ENCODE measurements around the gene CLCNKB.
A peak's percentile ranks its signal among the peaks of the same experiment; 100 is the strongest.

The CLCNKB gene

DNA sequence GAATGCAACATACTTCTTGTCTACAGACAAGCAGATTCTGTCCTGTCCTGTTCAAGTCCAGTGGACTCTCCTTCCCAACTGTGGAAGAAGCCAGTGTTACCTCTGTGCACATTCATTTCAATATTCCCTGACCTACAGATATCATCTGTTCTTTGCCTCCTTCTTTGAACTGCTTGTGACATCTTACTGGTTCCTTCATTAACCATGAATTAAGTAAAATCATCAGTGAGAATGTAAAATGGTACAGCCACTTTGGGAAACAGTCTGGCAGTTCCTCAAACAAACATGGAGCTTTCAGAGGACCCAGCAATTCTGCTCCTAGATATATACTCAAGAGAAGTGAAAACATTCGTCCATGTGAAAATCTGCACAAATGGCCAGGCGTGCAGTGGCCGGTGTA lies 32.7 kb upstream of the CLCNKB start:
- no peak overlapping the region for H3K4me3 ChIP-seq (replicated peaks; ENCODE audit: low read depth, low read length)
- TF ChIP-seq CTCF (IDR thresholded peaks at IDR 0.05; ENCODE audit: low read length, missing control alignments) = no peak
- no peak for DNase-seq (ENCODE audit: low read depth)

GRCh38 chr1:16011936-16012589 lies 31.5 kb upstream of the CLCNKB start:
- no peak for TF ChIP-seq CTCF (IDR thresholded peaks at IDR 0.05; ENCODE audit: low read length, missing control alignments)
- DNase-seq (ENCODE audit: low read depth) = no peak
- no peak overlapping the region for H3K4me3 ChIP-seq (replicated peaks; ENCODE audit: low read depth, low read length)

DNA sequence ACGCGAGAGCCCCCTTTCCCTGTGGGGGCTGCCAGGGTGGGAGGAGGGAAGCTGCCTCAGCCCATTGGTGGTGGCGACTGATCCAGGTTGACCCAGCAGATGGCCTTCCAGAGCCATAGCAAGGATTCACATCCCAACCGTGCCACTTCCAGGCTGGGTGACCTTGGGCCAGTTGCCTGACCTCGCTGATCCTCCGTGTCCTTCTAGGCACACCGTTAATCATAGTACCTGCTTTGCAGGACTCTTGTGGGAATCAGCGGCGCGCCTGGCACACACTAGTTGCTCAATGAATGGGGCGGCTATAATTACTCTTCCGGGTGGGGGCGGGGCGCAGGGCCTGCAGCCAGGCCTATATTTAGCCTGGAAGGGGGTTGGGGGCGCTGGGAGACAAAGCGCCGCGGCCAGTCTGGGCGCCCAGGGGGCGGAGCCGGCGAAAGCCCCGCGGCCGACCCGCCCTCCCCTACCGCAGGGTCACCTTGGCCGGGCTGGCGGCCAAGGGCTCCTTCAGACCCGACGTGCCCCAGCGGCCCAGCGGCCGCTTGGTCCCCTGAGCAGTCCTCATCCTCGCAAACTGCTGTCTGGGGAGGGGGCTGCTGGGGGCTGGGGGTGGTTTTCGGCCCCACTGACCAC lies 30.9 kb upstream of the CLCNKB start:
- DNase-seq (ENCODE audit: low read depth) = peak; percentile 70
- TF ChIP-seq CTCF (IDR thresholded peaks at IDR 0.05; ENCODE audit: low read length, missing control alignments) = no peak
- H3K4me3 ChIP-seq (replicated peaks; ENCODE audit: low read depth, low read length) = peak overlapping the region; percentile 31

DNA sequence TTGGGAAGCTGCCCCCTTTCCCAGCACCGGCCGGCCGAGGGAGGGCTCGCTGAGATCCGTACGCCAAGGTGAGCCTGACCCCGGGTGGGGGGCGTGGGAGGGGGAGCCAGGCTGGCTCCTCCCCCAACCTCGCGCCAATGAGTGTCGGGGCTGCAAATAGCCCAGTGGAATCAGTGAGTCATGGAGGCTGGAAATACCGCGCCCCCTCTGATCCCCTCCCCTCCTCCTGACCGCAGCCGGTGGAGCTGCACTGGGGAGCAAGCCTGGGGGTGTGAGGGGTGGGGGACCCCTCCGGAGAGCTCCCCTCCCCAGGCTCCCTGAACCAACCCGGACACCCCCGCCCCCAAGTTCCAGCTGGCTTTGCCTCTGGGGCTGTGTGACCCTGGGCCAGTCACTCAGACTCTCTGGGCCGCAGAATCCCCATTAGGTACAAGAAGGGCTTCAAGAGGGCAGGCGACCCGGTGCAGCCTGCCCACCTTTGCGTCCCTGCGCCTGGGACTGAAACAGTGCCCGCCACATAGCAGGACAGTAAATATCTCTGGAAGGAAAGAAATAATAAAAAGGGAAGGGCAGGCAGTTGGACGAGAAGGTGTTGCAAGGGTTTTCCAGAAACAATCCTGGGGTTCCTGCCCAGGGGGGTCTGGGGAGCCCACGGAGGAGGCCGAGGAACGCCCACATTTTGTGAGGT lies 30.2 kb upstream of the CLCNKB start:
- no peak for TF ChIP-seq CTCF (IDR thresholded peaks at IDR 0.05; ENCODE audit: low read length, missing control alignments)
- H3K4me3 ChIP-seq (replicated peaks; ENCODE audit: low read depth, low read length) = peak overlapping the region; percentile 31
- peak; percentile 65 for DNase-seq (ENCODE audit: low read depth)

- no peak for TF ChIP-seq CTCF (IDR thresholded peaks at IDR 0.05; ENCODE audit: low read length, missing control alignments)
- no peak for DNase-seq (ENCODE audit: low read depth)
- no peak overlapping the region for H3K4me3 ChIP-seq (replicated peaks; ENCODE audit: low read depth, low read length)
Measured at GRCh38 chr1:16013908-16014258, 29.7 kb upstream of the CLCNKB start.

DNA sequence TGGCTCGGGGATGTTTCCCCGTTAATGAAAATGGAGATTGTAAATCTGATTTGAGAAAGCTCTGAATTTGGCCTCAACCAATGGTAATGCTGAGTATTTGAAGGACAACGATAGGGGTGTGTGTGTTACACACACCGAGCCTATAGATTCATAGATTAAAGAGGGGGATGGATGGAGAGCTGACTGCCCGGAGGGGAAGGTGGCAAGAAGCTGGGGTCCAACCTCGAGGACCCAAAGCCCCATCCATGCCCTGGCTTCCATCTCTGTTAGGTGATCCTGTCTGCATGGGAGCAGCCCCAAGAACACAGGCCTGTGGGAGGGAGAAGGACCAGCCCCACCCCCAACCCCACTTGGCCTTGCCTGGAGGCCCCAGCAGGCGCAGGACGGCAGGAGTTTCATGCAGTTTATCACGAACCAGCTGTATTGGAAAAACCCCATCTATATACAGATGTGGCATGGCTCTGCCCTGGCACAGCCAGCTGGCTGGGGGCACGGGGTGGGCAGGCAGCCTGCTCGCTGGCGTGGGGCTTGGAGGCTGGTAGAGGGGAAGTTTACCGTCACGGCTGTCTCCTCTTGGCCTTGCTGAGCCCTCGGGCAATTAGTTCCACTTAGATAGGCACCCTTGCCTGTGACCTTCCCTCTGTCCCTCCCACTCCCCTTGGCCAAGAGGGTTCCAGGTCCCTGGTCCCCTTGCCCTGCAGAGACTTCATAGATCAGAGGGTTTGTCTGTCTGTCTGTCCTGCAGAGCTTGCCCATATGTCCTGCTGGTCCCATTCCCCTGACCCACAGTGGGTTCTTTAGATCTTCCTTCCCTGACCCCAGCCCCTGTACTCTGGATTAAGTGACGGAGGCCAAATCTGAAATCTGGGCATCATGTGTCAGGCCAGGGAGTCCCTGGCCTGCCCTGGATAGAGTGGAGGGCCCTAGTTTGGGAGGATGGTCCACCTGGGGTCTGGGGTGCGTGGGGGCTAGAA lies 28.8 kb upstream of the CLCNKB start:
- TF ChIP-seq CTCF (IDR thresholded peaks at IDR 0.05; ENCODE audit: low read length, missing control alignments) = no peak

More for the DNA sequence above, 28.8 kb upstream of the CLCNKB start:
- DNase-seq (ENCODE audit: low read depth) = no peak
- H3K4me3 ChIP-seq (replicated peaks; ENCODE audit: low read depth, low read length) = no peak overlapping the region
